GM19452 (cell line): ENCODE results near the gene LAMA2.

ENCODE experiments used
- ATAC-seq: cut with Tn5 transposase; IDR thresholded peaks from one replicate; pipeline ENCODE4 v1.9.1; 2021; ENCODE audit not compliant: unreplicated experiment

Gene LAMA2

DNA sequence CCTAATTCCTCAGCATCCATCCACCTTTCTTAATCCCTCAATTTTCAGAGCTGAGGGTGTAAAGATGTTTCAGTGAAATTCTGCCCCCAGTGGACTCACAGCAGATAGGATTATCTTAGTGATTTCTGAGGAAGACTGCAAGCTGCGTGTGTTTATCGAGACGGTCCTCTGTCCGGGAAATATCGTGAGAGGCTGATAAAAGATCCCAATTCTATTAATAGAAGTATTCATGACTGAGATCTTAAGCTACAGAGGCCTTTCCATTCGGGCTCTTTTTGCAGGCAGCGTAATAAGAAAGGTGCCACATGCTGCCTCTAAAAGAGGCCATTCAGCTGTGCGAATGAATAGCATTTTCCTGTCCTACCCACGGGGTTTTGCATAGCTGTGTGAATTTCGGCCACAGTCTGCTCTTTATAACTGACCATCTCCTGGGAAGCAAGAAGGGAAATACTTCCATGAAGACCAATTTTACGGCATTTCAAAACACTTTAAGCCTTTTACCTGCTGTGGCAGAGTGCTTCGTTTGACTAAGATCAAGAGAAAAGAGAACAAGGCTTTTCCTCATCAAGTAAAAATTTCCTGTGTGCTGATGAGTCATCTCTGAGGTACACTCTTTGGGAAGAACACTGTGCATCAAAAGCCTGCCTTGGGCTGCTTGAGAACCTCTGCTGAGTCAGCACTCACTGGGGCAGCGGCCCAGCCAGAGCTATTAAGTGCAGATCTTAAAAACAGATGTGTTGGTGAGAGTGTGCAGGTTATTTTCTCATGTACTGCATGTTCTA lies 618.2 kb downstream of the LAMA2 start:
- no peak for ATAC-seq

DNA sequence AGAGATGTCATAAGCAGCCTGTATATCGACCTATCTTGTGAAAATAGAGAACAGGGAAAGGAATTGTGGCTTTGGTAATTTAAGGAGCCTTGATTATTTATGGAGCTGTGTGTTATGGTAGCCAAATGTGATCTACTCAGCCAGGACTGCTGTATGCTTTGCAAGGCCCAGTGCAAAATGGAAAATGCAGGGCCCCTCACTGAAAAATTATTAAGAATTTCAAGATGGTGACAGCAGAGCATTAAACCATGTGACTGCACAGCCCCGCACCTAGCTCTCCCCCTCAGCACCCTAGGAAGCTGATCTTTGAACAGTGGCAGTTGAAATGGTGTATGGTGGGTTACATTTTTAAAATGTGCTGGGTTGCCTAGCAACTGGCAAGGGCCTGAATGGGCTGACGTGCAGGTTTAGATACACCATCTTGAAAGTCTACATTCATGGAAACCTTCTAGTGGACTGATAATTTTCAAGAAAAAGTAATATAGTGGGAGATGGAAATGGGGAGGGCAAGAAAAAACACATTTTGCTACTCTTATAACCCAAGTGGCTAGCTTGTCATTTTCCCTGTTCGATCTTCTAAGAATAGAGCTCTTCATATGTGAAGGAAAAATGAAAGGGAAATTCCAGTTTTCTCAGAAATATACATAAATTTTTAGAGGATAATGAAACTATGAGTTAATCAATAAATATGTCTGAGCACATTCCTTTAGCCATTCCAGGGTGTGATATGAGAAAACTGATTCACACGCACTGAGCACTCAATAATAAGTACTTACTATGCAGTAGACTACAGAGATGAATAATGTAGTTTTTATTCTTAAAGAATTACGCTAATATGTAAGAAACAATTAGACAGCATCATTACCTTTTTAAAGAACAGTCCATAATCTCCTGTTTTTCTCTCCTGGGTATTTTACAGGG lies 619.1 kb downstream of the LAMA2 start:
- no peak for ATAC-seq

DNA sequence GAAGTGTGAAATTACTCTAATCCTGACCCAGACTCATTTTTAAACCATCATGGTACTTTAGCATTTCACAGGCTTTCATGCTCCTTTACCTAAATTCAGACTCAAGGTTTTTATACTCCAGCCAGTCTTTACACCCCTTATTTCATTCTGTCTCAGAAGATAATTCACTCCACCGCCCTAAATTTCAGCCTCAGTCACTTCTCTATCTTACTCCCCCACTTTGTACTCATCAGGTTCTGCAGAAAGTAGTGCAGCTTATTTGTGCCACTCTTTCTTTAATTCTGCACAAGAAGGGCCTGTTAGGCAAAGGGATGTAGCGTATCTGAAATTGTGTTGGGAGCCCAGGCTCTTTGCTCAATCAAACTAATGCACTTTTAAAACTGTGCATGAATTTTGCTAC lies 621.5 kb downstream of the LAMA2 start:
- ATAC-seq = no peak

DNA sequence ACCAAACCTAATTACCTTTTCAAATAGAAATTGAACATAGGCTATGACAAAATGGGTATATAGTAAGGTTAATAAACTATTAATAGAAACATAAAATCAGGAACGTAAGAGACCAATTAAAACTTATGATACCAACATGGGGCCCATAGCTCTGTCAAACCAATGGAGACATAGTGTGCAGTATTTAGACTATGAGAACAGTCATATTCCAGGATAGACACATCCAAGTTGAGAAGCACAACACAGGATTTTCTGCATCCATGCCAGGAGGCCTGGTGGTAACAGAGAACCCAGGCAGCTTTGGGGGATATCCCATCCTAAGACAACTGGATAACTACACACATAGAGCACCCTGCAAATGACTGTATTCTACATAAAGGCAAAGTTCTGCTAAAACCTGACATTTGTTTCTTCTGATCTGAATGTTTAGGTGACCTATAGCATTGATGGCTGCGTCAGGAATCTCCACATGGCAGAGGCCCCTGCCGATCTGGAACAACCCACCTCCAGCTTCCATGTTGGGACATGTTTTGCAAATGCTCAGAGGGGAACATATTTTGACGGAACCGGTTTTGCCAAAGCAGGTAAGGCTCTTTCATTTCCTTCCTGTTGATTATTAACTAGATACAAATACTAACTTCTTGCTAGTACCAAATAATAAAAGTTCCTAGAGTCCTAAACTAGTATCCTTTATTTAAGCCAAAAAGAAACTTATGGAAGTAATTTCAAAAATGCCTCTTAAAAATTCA lies 624.3 kb downstream of the LAMA2 start:
- ATAC-seq = no peak

DNA sequence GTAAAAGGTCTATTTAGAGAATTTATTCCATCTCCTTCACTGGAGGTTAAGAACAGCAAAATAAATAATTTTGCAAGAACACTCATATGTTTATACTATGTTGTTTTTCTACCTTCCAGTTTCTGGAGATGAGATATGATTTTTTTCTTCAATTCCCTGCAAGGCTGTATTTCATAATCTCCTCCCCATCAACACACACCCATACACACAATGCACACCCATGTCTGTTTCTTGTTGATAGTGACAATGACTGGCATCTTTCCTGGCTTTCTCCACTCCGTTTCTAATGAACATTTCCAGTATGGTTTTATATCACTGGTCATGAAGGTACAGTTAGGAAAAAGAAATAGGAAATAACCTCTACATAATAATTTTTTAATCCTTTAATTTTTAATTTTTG lies 624.9 kb downstream of the LAMA2 start:
- ATAC-seq = no peak

DNA sequence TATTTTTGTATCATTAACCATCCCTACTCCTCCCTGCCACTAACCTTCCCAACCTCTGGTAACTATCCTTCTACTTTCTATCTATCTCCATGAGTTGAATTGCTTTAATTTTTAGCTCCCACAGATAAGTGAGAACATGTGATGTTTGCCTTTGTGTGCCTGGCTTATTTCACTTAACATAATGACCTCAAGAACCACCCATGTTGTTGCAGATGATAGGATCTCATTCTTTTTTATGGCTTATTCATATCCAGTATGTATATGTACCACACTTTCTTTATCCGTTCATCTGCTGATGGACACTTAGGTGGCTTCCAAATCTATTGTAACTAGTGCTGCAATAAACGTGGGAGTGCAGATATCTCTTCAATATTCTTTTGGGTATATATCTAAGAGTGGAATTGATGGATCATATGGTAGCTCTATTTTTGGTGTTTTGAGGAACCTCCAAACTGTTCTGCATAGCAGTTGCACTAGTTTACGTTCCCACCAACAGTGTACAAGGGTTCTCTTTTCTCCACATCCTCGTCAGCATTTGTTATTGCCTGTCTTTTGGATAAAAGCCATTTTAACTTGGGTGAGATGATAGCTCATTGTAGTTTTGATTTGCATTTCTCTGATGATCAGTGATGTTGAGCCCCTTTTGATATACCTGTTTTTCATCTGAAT lies 625.7 kb downstream of the LAMA2 start:
- ATAC-seq = no peak

DNA sequence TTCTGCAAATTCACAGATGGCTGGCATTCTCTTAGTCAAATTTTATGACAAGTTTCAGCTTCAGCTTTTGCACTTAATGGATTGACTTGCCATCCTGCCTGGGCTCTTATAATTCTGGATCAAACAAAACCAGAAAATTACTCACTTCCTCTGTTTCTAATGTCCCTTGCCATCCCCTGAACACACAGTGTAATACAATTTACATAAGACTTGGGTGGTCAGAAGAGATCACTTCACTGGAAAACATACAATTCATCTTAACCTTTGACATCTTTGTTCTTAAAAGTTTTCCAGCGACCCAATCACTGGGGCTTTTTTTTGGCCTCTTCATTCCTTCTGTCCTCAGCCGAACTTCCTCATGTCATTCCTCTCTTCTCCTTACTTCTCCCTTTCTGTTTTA lies 628.0 kb downstream of the LAMA2 start:
- no peak for ATAC-seq

DNA sequence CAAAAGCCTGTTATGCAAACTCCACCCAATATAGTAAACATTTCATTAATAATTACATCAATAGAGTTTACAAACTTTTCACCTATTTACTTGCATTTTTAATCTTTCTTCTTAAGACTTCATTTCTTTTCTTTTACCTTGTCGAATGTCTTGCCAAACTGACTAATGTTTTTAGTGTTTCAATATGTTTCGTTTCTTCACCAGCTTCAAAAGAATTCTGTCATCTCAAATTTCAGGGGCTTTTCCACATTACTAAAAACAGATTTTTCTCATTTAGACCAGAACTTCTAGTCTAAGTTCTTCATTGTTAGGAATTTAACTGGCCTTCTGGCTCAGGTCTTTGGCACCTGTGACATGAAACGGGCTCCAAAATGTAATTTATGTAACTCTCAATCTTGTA lies 630.5 kb downstream of the LAMA2 start:
- no peak for ATAC-seq

DNA sequence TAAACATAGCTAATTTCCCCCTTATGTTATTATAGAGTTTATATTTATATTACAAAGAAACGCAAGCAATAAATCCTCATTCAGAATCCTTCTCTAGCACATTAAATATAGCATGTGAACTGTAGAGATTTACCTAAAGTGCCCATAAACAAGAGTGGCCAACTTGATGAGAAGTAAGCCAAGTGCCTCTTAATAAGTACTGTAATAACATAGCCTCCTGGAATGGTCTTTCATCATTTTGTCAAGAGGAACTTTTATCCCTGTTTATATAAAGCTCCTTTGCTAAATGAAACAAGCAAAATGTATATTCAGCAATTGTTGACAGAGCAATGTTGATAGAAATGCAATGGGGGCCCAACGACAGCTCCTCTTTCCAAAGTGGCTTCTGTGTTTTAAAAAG lies 632.1 kb downstream of the LAMA2 start:
- ATAC-seq = no peak

DNA sequence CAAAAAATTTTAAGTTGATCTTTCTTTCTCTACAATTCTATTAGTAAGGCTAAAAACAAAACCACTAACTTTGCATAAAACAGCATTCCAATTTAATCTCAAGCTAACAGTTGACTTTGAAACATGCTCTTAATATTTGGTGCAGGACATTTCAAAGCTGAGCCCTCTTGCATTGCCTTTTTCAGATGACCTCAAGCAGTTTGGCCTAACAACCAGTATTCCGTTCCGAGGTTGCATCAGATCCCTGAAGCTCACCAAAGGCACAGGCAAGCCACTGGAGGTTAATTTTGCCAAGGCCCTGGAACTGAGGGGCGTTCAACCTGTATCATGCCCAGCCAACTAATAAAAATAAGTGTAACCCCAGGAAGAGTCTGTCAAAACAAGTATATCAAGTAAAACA lies 633.1 kb downstream of the LAMA2 start:
- ATAC-seq = no peak

DNA sequence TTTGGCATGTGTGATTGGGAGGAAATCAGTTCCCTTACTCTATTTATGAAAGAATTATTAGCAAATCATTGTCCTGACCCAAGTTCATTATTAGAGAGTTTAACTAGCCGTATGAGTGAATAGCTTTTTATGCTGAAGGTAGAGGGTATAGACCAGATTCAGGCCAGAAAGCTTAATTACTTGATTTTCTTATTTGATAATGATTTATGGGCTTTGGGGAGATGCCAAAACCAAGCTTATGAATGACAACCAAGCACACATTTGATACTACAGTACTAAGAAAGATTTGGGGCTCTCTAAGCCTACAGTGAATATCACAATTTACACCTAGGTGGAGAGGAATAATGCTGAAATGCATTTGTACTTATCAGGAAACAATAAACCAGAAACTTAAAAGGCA lies 633.8 kb downstream of the LAMA2 start:
- no peak for ATAC-seq

DNA sequence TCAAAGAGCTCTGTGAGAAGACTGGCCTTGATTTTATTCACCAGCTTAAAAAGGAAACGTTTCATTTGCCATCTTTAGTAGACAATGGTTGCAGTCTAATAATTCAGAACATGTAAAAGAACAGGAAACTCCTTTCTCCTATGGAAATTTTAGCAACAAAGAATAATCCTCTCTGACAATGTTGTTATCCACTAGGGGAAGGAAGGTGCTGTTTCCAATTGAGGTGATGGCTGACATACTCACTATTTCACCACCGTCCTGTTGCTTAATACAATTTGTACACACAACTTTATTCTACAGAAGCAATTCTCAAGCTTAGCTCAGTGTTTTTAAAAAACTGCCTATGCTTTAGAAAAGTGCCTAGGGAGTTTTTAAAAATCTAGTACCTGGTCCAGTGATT lies 634.4 kb downstream of the LAMA2 start:
- ATAC-seq = no peak

DNA sequence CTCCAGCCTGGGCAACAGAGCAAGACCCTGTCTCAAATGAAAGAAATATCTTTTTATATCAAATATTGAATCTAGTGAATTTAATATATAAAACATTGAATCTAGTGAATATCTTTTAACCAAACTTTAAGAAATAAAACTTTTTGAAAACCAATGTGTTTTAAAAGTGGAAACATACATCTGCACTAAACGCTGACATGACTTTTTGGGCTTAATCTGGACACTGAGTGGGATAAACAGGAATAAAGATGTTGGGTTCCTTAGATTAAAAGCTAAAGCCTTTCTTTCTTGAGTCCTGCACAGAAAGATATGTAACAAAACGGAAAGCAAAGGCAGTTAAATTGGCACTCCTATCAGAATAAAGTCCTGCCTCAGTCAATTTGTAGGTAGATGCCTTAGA lies 636.8 kb downstream of the LAMA2 start:
- ATAC-seq = no peak

DNA sequence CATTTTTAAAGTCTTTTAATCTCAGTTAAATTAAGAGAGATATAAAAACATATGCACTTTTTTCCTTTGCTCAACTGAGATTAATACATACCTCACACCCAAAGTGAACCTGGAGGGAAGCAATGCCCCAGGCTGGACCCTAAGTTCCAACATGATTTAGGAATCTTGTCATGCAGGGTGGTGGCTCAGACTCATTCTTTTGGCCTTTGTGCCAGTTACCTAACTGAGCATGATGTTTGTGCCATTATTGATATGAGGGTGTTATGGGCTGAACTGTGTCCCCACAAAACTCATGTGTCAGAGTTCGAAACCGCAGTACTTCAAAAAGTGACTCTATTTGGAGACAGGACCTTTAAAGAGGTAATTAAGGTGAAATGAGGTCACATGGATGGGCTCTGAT lies 639.0 kb downstream of the LAMA2 start:
- no peak for ATAC-seq

DNA sequence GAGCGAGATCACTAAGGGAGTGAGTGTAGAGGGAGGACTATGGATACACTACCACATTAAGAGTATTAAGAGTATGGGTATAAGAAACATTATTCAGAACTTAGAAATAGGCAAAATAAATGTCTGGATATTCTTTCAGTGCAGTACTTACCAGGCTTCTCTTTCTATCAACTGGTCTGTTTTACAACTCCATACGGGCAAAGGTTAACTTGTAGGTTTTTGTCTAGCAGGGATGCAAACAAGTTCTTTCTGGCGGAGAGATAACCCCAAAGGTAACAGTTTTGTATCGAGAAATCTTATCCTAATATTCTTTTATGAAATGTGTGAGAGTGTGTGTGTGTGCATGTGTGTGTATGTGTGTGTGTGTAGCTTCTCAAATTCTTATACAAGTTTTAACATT lies 640.9 kb downstream of the LAMA2 start:
- ATAC-seq = no peak

DNA sequence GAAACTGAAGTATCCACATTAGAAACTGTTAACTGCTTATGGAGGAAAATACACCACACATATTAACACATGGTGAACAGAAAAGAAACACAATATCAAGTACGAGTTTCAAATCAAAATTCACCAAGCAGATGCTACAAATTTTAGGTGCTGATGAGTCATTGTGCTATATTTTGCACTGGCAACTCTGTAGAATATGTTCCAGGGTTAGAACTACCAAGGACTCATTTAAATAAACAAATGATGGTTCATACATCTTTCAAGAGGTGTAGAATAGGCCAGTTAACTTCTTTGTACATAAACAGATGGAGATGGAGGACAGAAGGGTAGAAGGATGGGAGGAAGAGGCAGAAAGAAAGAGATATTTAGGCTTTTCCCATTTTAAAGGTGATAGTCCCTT lies 642.1 kb downstream of the LAMA2 start:
- ATAC-seq = no peak

DNA sequence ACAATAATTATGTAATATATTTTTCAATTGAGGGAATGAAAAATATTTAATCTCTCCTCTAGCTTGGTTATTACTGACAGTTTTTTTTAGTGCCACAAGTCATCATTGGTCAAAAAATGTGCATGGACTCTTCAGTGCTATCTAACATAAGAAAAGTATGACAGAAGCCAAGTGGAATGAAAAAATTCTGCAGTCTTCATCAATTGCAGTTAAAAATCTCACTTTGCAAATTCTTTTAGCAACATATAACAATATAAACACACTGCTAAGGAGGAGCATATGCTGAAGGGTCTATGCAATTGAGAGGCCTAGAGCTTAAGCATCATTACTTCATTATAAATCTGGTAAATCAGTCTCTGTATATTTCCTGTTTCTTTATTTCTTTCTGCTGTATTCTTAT lies 652.0 kb downstream of the LAMA2 start:
- ATAC-seq = no peak

DNA sequence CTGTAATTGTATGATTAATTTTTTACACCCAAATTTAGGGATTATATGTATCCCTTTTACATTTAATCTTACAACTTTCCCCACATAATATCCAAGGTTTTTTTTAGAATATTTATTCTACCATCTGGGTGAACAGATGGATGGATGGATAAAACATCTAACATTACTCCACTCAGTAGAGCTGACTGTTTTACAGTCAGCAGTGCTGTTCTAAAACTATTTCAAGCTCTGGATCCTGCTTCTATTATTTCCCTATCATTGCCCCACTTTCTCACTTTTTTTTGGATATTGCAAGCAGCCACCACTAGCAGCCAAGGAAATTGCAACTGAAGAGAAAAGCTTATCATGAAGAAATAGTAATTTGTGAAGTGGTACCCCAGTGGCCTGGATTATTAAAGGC lies 653.3 kb downstream of the LAMA2 start:
- no peak for ATAC-seq

DNA sequence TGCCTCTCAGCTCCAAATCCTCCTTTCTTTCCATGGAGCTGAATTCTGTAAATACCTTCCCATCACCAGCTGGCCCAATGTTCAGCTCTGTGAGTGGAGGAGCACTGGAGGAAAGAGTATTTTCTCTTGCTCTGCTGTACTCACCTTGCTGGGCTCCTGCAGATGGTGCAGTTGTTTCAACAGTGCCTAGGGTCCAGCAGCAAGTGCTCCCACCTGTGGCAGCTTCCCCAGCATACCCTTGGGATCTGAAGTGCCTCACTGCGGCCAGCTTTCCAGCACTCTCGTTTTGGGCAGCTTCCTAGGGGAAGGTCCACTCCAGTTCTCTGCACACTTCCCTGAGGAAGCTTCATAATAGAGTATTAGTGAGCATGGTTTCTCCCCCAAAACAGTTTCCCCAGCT lies 656.1 kb downstream of the LAMA2 start:
- no peak for ATAC-seq

DNA sequence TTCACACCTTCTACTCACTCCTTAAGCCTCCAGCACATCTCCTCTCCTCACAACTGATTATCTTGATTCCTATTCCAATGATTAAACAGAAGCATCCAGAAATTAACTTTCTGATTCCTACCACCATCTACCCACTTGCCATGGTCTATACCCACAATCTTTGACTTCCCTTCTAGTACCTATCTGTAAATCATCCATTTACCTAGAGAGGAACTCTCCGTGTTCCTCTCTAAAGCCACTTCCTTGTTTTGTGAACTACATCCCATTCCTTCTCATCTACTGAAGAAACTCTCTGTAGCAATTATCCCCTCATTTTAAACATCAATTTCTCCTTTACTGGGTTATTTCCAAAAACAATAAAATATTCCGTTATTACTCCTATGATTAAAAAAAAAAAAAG lies 659.8 kb downstream of the LAMA2 start:
- ATAC-seq = peak; percentile 63

DNA sequence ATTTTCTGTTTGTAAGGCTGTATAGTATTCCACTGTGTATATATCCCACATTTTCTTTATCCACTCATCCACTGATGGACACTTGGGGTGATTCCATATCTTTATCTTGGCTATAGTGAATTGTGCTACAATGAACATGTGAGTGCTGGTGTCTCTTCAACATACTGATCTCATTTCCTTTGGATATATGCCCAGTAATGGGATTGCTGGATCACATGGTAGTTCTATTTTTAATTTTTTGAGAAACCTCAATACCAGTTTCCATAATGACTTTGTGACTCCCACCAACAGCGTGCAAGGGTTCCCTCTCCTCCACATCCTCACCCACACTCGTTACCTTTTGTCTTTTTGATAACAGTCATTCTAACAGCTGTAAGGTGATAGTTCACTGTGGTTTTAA lies 661.0 kb downstream of the LAMA2 start:
- no peak for ATAC-seq
